Stimulated activated naive CD8-positive, alpha-beta T cell treated with anti-CD3 and anti-CD28 coated beads, Interleukin-15, Interleukin-2, amounts not matched to agents 100 ng/mL and 50 ng/mL, for 24 hours (primary cell): ENCODE data around the gene SMIM17.
A peak's percentile ranks its signal among the peaks of the same experiment; 100 is the strongest.

ENCODE experiments used
- H3K27ac Mint-ChIP-seq: one replicate; pipeline ENCODE4 v1.8.0; 2021; ENCODE audit warnings: mild to moderate bottlenecking, mixed read lengths
- H3K27me3 Mint-ChIP-seq: one replicate; pipeline ENCODE4 v1.8.0; 2021; ENCODE audit warnings: mixed read lengths
- H3K36me3 Mint-ChIP-seq: one replicate; pipeline ENCODE4 v1.8.0; 2021; ENCODE audit warnings: low read depth, mixed read lengths
- H3K4me1 Mint-ChIP-seq: one replicate; pipeline ENCODE4 v1.8.0; 2021; ENCODE audit warnings: low read depth, mixed read lengths
- H3K4me3 Mint-ChIP-seq: one replicate; pipeline ENCODE4 v1.8.0; 2021; ENCODE audit warnings: mild to moderate bottlenecking, mixed read lengths
- H3K9me3 Mint-ChIP-seq: one replicate; pipeline ENCODE4 v1.8.0; 2021; ENCODE audit warnings: mixed read lengths

The SMIM17 gene

DNA sequence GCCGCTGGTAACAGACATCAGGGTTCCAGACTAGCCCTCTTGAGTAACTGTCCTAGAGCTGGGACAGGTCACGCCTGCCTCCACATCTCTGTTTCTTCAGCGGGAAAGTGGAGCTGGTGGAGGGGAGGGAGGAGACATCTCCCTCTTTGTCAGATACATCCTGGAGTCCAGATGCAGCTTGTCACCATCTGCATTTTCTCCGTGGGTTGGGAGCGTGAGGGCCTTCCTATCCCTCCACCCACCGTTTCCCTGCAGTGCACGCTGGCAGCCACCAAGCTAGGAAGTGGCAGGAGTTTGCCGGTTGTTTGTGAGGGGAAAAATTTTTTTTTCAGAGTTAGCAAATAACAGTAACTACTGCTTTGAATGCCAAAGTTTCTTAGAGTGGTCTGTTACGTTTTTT is 20.0 kb upstream of the SMIM17 start:
- H3K36me3 Mint-ChIP-seq = peaks cover 67% of the 10 kb centered on the region

DNA sequence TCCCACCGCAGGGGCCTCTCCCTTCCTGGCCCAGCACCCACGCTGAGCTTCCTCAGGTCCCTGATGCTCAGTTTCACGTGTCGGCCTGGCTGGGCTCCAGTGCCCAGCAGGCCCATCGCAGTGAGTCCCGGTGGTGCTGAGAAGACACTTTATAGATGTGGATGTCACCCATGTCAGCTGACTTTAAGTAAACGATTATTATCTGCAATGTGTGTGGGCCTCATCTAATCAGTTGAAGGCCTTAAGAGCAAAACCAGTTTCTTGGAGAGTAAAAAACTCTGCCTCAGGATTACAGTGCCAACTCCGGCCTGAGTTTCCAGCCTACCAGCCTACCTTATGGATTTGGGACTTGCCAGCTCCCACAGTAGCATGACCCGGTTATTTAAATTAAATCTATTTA is 17.3 kb upstream of the SMIM17 start:
- no peaks in the 10 kb centered on the region for H3K27me3 Mint-ChIP-seq
- no peak overlapping the region for H3K27ac Mint-ChIP-seq
- no peak overlapping the region for H3K4me3 Mint-ChIP-seq
- peaks cover 27% of the 10 kb centered on the region for H3K9me3 Mint-ChIP-seq
- peaks cover 53% of the 10 kb centered on the region for H3K36me3 Mint-ChIP-seq
- H3K4me1 Mint-ChIP-seq = no peaks in the 10 kb centered on the region

More for the DNA sequence above, 20.0 kb upstream of the SMIM17 start:
- H3K27me3 Mint-ChIP-seq = no peaks in the 10 kb centered on the region
- H3K27ac Mint-ChIP-seq = no peak overlapping the region
- H3K9me3 Mint-ChIP-seq = peaks cover 32% of the 10 kb centered on the region
- H3K4me3 Mint-ChIP-seq = no peak overlapping the region
- no peaks in the 10 kb centered on the region for H3K4me1 Mint-ChIP-seq

DNA sequence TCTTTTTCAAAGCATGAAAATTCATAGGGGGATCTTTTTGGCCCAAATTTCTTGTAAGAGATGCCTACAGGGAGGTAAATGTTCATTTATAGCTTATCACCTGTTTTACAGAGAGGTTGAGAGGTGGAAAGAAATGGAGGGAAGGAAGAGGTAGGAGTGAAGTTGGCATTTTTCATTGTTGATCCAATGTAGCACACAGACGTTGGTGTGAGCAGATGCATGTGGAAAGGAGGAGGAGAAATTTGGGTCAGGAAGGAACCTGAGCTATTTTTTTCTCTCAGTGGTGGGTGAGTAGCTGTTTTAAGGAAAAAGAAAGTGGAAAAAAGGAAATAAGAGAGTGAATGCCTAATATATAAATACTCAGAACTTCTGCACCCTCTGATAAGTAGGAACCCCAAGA is 9.9 kb upstream of the SMIM17 start:
- H3K4me3 Mint-ChIP-seq = no peak overlapping the region
- H3K36me3 Mint-ChIP-seq = peaks cover 4% of the 10 kb centered on the region
- no peak overlapping the region for H3K27ac Mint-ChIP-seq
- no peaks in the 10 kb centered on the region for H3K4me1 Mint-ChIP-seq
- H3K9me3 Mint-ChIP-seq = peaks cover 44% of the 10 kb centered on the region
- H3K27me3 Mint-ChIP-seq = no peaks in the 10 kb centered on the region

DNA sequence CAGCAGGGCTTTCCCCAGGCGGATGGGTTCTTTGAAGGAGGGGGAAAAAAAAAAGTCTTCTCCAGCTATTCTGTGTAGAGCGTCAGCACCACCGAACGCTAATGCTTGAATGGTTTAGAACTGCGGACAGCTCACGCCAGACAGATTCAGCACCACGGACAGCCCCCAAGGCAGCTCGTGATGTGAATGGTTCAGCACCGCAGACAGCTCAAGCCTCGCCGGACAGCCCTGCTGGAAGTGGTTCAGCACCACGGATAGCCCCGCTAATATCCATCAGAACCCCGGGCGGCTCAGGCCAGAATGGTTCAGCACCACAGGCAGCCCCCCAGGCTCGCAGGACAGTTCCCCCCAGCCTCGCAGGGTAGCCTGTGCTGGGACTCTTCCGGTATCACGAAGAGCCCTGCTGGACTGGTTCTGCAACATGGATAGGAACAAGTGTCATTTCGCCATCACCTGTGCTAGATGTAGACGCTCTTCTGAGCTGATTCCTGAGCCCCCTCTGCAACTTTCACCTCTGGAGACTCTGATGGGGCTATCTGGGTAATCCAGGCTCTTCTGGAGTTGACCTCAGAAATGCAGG is 4.9 kb upstream of the SMIM17 start:
- no peak overlapping the region for H3K4me3 Mint-ChIP-seq
- no peaks in the 10 kb centered on the region for H3K4me1 Mint-ChIP-seq
- peaks cover 8% of the 10 kb centered on the region for H3K27me3 Mint-ChIP-seq
- H3K9me3 Mint-ChIP-seq = peaks cover 49% of the 10 kb centered on the region
- H3K27ac Mint-ChIP-seq = no peak overlapping the region
- peaks cover 13% of the 10 kb centered on the region for H3K36me3 Mint-ChIP-seq

DNA sequence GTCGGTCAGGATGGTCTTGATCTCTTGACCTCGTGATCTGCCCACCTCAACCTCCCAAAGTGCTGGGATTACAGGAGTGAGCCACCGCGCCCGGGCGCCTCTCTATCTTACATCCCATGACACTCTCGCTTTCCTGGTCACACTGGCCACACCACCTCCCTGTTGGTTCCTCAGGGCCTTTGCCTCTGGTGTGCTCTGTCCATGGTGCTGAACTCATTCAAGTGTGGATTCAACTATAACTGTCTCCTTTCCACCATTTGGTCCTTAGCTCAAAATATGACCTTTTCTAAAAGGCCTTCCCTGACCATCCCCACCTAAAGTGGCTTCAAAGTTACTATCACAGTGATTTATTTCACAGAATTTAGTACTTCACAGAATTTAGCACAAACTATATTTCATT is 3.7 kb upstream of the SMIM17 start:
- H3K36me3 Mint-ChIP-seq = peaks cover 21% of the 10 kb centered on the region
- H3K9me3 Mint-ChIP-seq = peaks cover 45% of the 10 kb centered on the region
- no peak overlapping the region for H3K4me3 Mint-ChIP-seq
- no peaks in the 10 kb centered on the region for H3K4me1 Mint-ChIP-seq
- H3K27me3 Mint-ChIP-seq = peaks cover 17% of the 10 kb centered on the region
- H3K27ac Mint-ChIP-seq = no peak overlapping the region

DNA sequence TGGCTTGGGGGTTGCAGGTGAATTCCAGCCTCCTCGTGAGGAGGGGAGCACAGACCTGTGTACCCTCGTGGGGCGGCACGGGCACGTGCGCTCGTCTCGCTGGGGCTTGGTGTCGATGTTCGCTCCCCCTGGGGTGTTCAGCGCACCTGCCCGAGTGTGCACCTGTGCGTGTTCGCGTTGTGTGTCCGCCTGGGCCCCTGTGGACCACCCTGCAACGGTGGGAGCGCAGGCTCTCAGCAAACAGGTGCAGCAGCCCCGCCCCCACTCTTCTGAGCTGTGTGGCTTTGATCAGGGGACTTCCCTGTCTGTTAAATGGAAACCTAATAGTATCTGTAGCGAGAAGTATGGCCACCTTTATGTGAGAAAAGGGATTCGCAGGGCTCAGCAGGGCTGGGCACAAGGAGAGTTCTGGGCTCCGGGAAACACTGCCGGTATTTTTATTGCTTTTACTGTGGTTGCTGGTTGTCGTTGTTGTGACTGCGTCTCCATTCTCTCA is 549 bp downstream of the SMIM17 start:
- Mint-ChIP-seq H3K4me1 (no peaks in the 10 kb centered on the region), H3K36me3 (peaks cover 42% of the 10 kb centered on the region), H3K27me3 (peaks cover 25% of the 10 kb centered on the region), H3K4me3 (no peak overlapping the region), H3K27ac (no peak overlapping the region), H3K9me3 (peaks cover 62% of the 10 kb centered on the region)

DNA sequence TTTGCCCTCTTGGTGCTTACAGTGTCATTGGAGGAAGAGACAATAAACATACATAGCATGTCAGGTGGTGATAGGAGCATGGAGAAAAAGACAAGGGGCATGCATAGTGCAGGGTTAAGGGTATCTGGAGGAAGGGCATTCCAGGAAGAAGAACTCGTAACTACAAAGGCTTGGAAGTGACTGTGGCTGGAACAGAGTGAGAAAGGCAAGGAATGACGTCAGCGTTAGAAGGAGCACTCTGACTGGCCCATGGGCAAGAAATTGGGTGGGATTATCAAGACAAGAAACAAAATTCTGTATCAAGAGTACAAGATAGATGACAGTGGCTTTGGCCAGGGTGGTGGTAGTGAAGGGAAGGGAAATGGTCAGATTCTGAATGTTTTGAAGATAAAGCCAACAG is 11.2 kb downstream of the SMIM17 start:
- Mint-ChIP-seq H3K36me3 (peaks cover 3% of the 10 kb centered on the region), H3K4me3 (no peak overlapping the region), H3K9me3 (peaks cover 31% of the 10 kb centered on the region), H3K27me3 (no peaks in the 10 kb centered on the region), H3K4me1 (no peaks in the 10 kb centered on the region), H3K27ac (no peak overlapping the region)

DNA sequence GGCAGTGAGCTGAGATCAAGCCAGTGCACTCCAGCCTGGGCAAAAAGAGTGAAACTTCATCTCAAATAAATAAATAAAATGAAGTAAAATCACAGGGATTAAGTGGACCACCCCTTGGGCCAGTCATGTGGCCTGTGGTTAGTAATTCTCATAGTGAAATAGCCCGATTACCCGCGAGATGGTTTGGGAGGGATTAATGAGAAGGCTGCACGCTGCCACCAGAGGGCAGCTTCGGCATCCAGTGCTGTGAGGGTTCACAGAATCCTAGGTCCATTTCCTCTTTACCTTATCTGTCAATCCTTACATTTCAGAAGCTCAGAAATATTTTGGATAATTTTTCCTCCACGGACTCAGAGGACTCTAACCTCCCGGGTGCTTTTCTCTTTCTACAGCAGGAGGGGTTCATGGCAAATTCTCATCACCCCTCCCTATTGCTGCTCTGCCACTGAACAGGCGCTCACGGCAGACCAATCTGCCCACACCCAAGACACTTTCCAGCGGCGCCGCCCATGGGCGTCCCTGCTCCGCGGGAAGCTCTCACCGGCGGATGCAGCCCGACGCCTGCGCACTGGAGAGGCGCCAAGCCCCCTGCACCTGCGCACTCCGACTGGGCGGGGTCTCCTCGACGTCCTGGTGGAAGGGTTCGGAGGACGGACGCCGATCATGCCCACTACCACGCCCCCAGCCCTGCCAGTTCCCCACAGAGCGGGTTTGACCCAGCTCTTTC is 17.6 kb downstream of the SMIM17 start:
- Mint-ChIP-seq H3K36me3 (peaks cover 14% of the 10 kb centered on the region), H3K27ac (no peak overlapping the region), H3K27me3 (no peaks in the 10 kb centered on the region), H3K9me3 (peaks cover 19% of the 10 kb centered on the region), H3K4me3 (no peak overlapping the region), H3K4me1 (no peaks in the 10 kb centered on the region)

DNA sequence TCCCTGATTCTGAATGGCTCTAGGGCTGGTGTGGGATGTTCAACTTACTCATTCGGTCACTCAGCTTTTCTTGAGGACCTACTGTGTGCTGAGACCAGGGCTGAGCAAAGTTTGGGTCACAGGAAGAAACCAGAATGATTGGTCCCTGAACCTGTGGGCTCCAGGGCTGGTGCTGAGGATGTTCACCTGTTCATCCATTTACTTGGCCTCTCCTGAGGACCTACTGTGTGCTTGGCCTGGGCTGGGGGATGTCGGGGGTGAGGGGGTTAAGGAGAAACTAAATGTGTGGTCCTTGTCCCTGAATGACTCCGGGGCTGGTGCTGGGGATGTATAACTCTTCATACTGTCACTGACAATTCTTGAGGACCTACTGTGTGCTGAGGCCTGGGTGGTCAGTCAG is 18.3 kb downstream of the SMIM17 start:
- H3K36me3 Mint-ChIP-seq = peaks cover 14% of the 10 kb centered on the region
- H3K4me1 Mint-ChIP-seq = no peaks in the 10 kb centered on the region
- H3K9me3 Mint-ChIP-seq = peaks cover 17% of the 10 kb centered on the region
- no peak overlapping the region for H3K4me3 Mint-ChIP-seq
- no peaks in the 10 kb centered on the region for H3K27me3 Mint-ChIP-seq
- H3K27ac Mint-ChIP-seq = no peak overlapping the region

DNA sequence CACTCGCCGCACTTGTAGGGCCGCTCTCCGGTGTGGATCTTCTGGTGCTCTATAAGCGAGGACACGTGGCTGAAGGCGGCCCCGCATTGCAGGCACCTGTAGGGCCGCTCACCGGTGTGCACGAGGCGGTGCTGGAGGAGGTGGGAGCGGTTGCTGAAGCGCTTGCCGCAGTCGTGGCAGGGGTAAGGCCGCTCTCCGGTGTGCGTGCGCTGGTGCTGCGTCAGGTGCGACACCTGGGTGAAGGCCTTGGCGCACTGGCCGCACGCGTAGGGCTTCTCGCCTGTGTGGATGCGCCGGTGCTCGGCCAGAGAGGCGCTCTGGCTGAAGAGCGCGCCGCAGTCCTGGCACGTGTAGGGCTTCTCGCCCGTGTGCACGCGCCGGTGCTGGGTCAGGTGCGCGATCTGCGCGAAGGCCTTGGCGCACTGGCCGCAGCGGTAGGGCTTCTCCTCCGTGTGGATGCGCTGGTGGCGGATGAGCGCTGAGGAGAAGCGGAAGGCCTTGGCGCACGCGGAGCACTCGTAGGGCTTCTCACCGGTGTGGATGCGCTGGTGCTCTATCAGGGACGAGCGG is 21.1 kb downstream of the SMIM17 start:
- H3K4me3 Mint-ChIP-seq = no peak overlapping the region
- H3K27ac Mint-ChIP-seq = no peak overlapping the region
- H3K36me3 Mint-ChIP-seq = peaks cover 14% of the 10 kb centered on the region
- H3K9me3 Mint-ChIP-seq = peaks cover 8% of the 10 kb centered on the region
- H3K4me1 Mint-ChIP-seq = no peaks in the 10 kb centered on the region
- H3K27me3 Mint-ChIP-seq = no peaks in the 10 kb centered on the region

DNA sequence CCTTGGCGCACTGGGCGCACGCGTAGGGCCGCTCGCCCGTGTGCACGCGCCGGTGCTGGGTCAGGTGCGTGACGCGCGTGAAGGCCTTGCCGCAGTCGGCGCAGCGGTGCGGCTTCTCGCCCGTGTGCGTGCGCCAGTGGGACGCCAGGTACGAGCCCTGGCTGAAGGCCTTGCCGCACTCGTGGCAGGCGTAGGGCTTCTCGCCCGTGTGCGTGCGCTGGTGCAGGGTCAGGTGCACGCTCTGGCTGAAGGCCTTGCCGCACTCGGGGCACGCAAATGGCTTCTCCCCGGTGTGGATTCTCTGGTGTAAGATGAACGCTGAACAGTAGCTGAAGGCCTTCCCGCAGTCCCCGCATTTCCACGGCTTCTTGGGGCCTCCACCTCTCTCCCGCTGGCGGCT is 21.6 kb downstream of the SMIM17 start:
- Mint-ChIP-seq H3K4me1 (no peaks in the 10 kb centered on the region), H3K9me3 (peaks cover 4% of the 10 kb centered on the region), H3K27ac (no peak overlapping the region), H3K36me3 (peaks cover 14% of the 10 kb centered on the region), H3K4me3 (no peak overlapping the region), H3K27me3 (no peaks in the 10 kb centered on the region)

DNA sequence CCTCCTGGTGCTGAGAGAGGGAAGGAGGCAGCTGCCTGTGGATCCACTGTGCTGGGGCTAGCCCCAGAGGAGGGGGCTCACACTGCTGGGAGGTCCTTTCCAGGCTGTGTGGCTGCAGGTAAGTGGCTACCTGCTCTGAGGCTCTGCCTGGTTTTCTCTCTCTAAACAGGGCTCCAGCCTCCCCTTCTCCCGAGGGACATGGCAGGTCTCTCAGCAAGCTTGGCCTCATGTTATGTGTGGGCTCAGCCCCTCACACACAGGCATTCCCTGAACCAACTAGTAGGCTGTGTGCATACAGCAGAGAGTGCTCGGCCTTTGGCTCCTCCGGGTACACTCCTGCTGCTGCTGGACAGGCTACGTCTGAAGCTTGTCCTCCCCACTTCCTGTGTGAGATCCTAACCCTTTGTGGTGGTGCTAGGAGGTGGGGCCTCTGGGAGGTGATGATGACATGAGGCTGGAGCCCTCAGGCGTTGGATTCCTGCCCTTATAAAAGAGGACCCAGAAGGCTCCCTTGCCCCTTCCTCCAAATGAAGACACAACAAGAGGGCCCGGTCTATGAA is 24.4 kb downstream of the SMIM17 start:
- Mint-ChIP-seq H3K36me3 (peaks cover 8% of the 10 kb centered on the region), H3K9me3 (peaks cover 11% of the 10 kb centered on the region), H3K4me3 (no peak overlapping the region), H3K27me3 (no peaks in the 10 kb centered on the region), H3K4me1 (peaks cover 15% of the 10 kb centered on the region), H3K27ac (no peak overlapping the region)

DNA sequence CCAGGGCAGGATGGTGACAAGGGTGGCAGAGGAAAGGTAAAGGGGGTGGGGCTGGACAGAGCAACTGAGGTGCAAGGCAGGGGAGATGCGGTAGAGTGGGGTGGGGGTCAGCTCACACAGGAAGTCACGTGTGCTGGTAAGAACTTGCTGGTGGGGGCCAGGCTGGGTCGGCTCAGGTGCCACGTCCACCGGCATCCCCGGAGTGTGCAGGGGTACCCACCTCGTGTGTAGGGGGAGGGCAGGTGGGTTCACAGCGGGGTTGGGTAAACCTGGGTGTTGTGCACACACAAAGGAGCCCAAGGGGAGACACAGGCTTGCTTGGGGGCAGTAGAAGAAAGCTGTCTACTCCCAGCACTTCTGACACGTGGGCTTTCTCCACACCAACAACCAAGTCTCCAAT is 25.7 kb downstream of the SMIM17 start:
- Mint-ChIP-seq H3K27me3 (no peaks in the 10 kb centered on the region), H3K27ac (no peak overlapping the region), H3K4me3 (no peak overlapping the region), H3K9me3 (peaks cover 11% of the 10 kb centered on the region), H3K36me3 (peaks cover 6% of the 10 kb centered on the region), H3K4me1 (peaks cover 15% of the 10 kb centered on the region)

DNA sequence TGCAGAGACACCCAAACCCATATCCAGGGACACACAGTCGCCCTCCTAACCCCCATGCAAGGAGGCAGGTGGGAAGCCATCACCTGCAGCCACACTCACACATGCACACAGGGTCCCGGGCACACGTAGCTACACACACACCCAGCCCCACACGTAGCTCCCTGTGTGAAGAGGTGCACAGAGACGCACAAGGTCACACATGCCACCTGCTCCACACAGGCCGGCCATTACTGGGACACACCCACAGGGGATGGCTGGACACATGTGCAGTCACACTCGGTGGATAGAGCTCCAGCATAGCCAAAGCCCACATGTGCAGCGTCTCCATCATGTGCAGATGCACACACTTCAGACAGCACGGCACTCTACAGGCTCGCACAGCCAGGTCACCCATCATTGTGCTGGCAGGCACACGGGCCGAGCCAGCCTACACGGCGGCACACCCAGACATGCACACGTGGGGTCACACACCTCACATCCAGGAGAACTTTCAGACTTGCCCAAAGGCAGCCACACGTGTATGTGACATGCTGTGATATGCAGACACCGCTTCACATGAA is 27.5 kb downstream of the SMIM17 start:
- peak overlapping the region; percentile 85 for H3K4me3 Mint-ChIP-seq
- H3K36me3 Mint-ChIP-seq = no peaks in the 10 kb centered on the region
- H3K4me1 Mint-ChIP-seq = peaks cover 15% of the 10 kb centered on the region
- H3K27me3 Mint-ChIP-seq = no peaks in the 10 kb centered on the region
- H3K27ac Mint-ChIP-seq = peak overlapping the region; percentile 21
- peaks cover 11% of the 10 kb centered on the region for H3K9me3 Mint-ChIP-seq

DNA sequence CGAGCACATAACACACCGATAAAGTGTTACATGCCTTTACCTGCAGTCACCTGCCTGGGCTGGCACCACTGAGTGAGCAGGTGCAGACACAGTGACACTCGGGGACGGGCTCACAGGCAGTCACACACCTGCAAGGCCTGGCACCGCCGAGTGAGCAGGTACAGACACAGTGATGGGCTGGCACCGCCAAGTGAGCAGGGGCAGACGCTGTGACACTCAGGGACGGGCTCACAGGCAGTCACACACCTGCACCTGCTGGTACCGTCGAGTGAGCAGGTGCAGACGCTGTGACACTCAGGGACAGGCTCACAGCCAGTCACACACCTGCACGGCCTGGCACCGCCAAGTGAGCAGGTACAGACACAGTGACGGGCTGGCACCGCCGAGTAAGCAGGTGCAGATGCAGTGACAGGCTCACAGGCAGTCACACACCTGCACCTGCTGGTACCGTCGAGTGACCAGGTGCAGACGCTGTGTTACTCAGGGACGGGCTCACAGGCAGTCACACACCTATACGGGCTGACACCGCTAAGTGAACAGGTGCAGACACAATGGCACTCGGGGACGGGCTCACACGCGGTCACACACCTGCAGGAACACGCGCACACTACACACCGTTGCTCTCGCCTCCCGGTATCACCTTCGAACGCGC is 28.1 kb downstream of the SMIM17 start:
- peak overlapping the region; percentile 85 for H3K4me3 Mint-ChIP-seq
- H3K36me3 Mint-ChIP-seq = no peaks in the 10 kb centered on the region
- peak overlapping the region; percentile 68 for H3K27ac Mint-ChIP-seq
- H3K9me3 Mint-ChIP-seq = peaks cover 11% of the 10 kb centered on the region
- peaks cover 15% of the 10 kb centered on the region for H3K4me1 Mint-ChIP-seq
- H3K27me3 Mint-ChIP-seq = no peaks in the 10 kb centered on the region
